GM23338 (cell line): Measurements from ENCODE around the gene SPRR1A. TPM values are rescaled to one million over a fixed set of nuclear protein-coding genes. Genes with fewer than 3 reads are reported as not detected.

Experiments
- ATAC-seq: fragments of 200-7000 bp; cut with Tn5 transposase; 3 replicates; pipeline ENCODE4 v1.9.1; 2020
- DNase-seq: peaks from one replicate; pipeline ENCODE4 v3.0.0-alpha.2; 2015; ENCODE audit warnings: low spot score
- H2AFZ ChIP-seq: fragments of 200-600 bp; sonication (generic); 2 replicates; pipeline ENCODE4 v1.8.0; 2016; ENCODE audit warnings: antibody characterized with exemption, mild to moderate bottlenecking, moderate library complexity
- H3F3A ChIP-seq: fragments of 200-600 bp; sonication (generic); replicated peaks from 2 replicates; pipeline ENCODE4 v1.8.0; 2017; ENCODE audit warnings: antibody characterized with exemption, mixed run types, low read depth
- H3K27ac ChIP-seq: fragments of 200-600 bp; sonication (generic); 2 replicates; pipeline ENCODE4 v1.6.1; 2016; ENCODE audit warnings: low read depth
- H3K27me3 ChIP-seq: fragments of 200-600 bp; sonication (generic); 2 replicates; pipeline ENCODE4 v1.8.0; 2016; ENCODE audit warnings: mild to moderate bottlenecking, mixed run types, moderate library complexity; ENCODE audit not compliant: insufficient read depth
- H3K36me3 ChIP-seq: fragments of 200-600 bp; sonication (generic); 2 replicates; pipeline ENCODE4 v1.8.0; 2016; ENCODE audit warnings: mild to moderate bottlenecking; ENCODE audit not compliant: insufficient read depth
- H3K4me1 ChIP-seq: fragments of 200-600 bp; sonication (generic); 2 replicates; pipeline ENCODE4 v1.8.0; 2016; ENCODE audit warnings: mild to moderate bottlenecking, moderate library complexity; ENCODE audit not compliant: insufficient read depth
- H3K4me2 ChIP-seq: fragments of 200-600 bp; sonication (generic); 2 replicates; pipeline ENCODE4 v1.7.1; 2017; ENCODE audit warnings: mixed run types
- H3K4me3 ChIP-seq: fragments of 200-600 bp; sonication (generic); 2 replicates; pipeline ENCODE4 v1.6.1; 2016; ENCODE audit warnings: mixed run types
- H3K79me2 ChIP-seq: fragments of 200-600 bp; sonication (generic); replicated peaks from 2 replicates; pipeline ENCODE4 v1.8.0; 2017; ENCODE audit warnings: mild to moderate bottlenecking; ENCODE audit not compliant: insufficient read depth
- H3K9me2 ChIP-seq: fragments of 200-600 bp; sonication (generic); 2 replicates; pipeline ENCODE4 v1.8.0; 2017; ENCODE audit not compliant: insufficient read depth
- H4K20me1 ChIP-seq: fragments of 200-600 bp; sonication (generic); replicated peaks from 2 replicates; pipeline ENCODE4 v1.8.0; 2017; ENCODE audit warnings: mild to moderate bottlenecking; ENCODE audit not compliant: insufficient read depth
- H3K27ac Mint-ChIP-seq: 2 replicates; pipeline ENCODE4 v1.8.0; 2020; ENCODE audit warnings: inconsistent platforms, mild to moderate bottlenecking, moderate library complexity, mixed read lengths
- H3K27me3 Mint-ChIP-seq: 3 replicates; pipeline ENCODE4 v1.8.0; 2022; ENCODE audit warnings: low read depth, mild to moderate bottlenecking, moderate library complexity, mixed read lengths, inconsistent platforms; ENCODE audit not compliant: insufficient read depth, poor library complexity
- H3K36me3 Mint-ChIP-seq: 3 replicates; pipeline ENCODE4 v1.8.0; 2021; ENCODE audit warnings: low read depth, mild to moderate bottlenecking, inconsistent platforms, moderate library complexity, mixed read lengths
- H3K4me1 Mint-ChIP-seq: 3 replicates; pipeline ENCODE4 v1.8.0; 2020; ENCODE audit warnings: mild to moderate bottlenecking, inconsistent platforms, mixed read lengths
- H3K4me3 Mint-ChIP-seq: 3 replicates; pipeline ENCODE4 v1.8.0; 2021; ENCODE audit warnings: moderate library complexity, mild to moderate bottlenecking, inconsistent platforms, mixed read lengths
- H3K9me3 Mint-ChIP-seq: 3 replicates; pipeline ENCODE4 v1.8.0; 2020; ENCODE audit warnings: moderate library complexity, mild to moderate bottlenecking, inconsistent platforms, mixed read lengths
- CREB1 ChIP-seq: fragments of 250-450 bp; sonication (Bioruptor Pico); IDR thresholded peaks from 2 replicates; pipeline ENCODE4 v1.5.0; 2020; ENCODE audit warnings: low read depth, mild to moderate bottlenecking, moderate library complexity
- CTCF ChIP-seq, 2 experiments: fragments of 200-600 bp in 1 of 2; sonication (generic) in 1 of 2; conservative IDR thresholded peaks; 2 replicates each; pipeline versions ENCODE4 v1.5.1 to v1.6.1; 2016 to 2017; ENCODE audit warnings: antibody characterized with exemption in 2 of 2, low read depth in 2 of 2, mild to moderate bottlenecking in 2 of 2, moderate library complexity in 1 of 2
- ETS1 ChIP-seq: IDR thresholded peaks from 2 replicates; pipeline ENCODE4 v1.6.1; 2016; ENCODE audit warnings: antibody characterized with exemption
- JUNB ChIP-seq: IDR thresholded peaks from one replicate; pipeline ENCODE4 v1.6.1; 2016; ENCODE audit warnings: antibody characterized with exemption; ENCODE audit not compliant: unreplicated experiment
- STAT1 ChIP-seq: IDR thresholded peaks from one replicate; pipeline ENCODE4 v1.6.1; 2016; ENCODE audit warnings: antibody characterized with exemption; ENCODE audit not compliant: unreplicated experiment
- ZNF114 ChIP-seq: fragments of 250-450 bp; sonication (Bioruptor Pico); IDR thresholded peaks from 2 replicates; pipeline ENCODE4 v1.5.0; 2020; ENCODE audit warnings: mild to moderate bottlenecking, moderate library complexity
- ZNF331 ChIP-seq: fragments of 250-450 bp; sonication (Bioruptor Pico); IDR thresholded peaks from 2 replicates; pipeline ENCODE4 v1.5.0; 2020; ENCODE audit warnings: low read depth, mild to moderate bottlenecking, moderate library complexity
- ZNF462 ChIP-seq: fragments of 250-450 bp; sonication (Bioruptor Pico); IDR thresholded peaks from 2 replicates; pipeline ENCODE4 v1.5.0; 2020; ENCODE audit warnings: mild to moderate bottlenecking, moderate library complexity
- polyA plus RNA-seq: library from polyadenylated mRNA; unstranded; fragments of >200 nt; fragmentation: Nextera tagmentation; extraction: Ambion mirVana; gene quantifications from 2 replicates; pipeline ENCODE4 v1.2.1, GENCODE V29; 2016
- total RNA-seq: library from RNA; depleted of rRNA; stranded (reverse); fragments of >200 nt; shearing (Covaris generic); gene quantifications from 2 replicates; pipeline ENCODE4 v1.2.3, GENCODE V29; 2014

SPRR1A gene
- total and polyA plus RNA-seq, 2 experiments from 2014 or later = not detected

- no peak for TF ChIP-seq ZNF462 (CRISPR knock-in tag)
- TF ChIP-seq ZNF114 (CRISPR knock-in tag) = no peak
- TF ChIP-seq STAT1 = no peak
- no peak for TF ChIP-seq CTCF (conservative IDR thresholded peaks at IDR 0.05; ENCODE audit: low read depth in 2 of 2)
- TF ChIP-seq CREB1 = no peak
- TF ChIP-seq ZNF331 = no peak
Measured at GRCh38 chr1:152993186-152993585, 9.3 kb downstream of the SPRR1A start (continued).

- Histone ChIP-seq H3K9me2 (no peaks in the 10 kb centered on the region), H3K27me3 (no peaks in the 10 kb centered on the region), H3K4me2 (no peak overlapping the region), H2AFZ (no peak overlapping the region), H3F3A (no peaks in the 10 kb centered on the region), H3K36me3 (no peaks in the 10 kb centered on the region), H3K4me3 (no peak overlapping the region), H3K4me1 (no peaks in the 10 kb centered on the region; the same call in 1 of the 2 replicates), H3K79me2 (no peaks in the 10 kb centered on the region), H3K27ac (no peak overlapping the region), H4K20me1 (no peaks in the 10 kb centered on the region)
- Mint-ChIP-seq H3K27ac (no peak overlapping the region), H3K36me3 (no peaks in the 10 kb centered on the region; the same call in 2 of the 3 replicates), H3K4me1 (peaks cover 11% of the 10 kb centered on the region; the same call in 2 of the 3 replicates), H3K27me3 (no peaks in the 10 kb centered on the region), H3K9me3 (peaks cover 8% of the 10 kb centered on the region; the same call in 2 of the 3 replicates), H3K4me3 (no peak overlapping the region)
- no peak for TF ChIP-seq JUNB
- TF ChIP-seq ETS1 = no peak
- TF ChIP-seq ZNF114 (CRISPR knock-in tag) = no peak
- ATAC-seq = no peak
- no peak for DNase-seq
Measured at GRCh38 chr1:152995842-152996241, 12.0 kb downstream of the SPRR1A start.
